IMR-90 (cell line): ENCODE results near the gene OFD1. TPM values are rescaled to one million over a fixed set of nuclear protein-coding genes. Genes with fewer than 3 reads are reported as not detected.

ENCODE experiments used
- ATAC-seq: fragments of 200-7000 bp; cut with Tn5 transposase; 2 replicates; pipeline ENCODE4 v1.9.1; 2020; ENCODE audit warnings: low read depth, mild to moderate bottlenecking, moderate library complexity
- BruUV-seq: library from RNA; stranded (reverse); fragments of 400-500 nt; replicated peaks from 2 replicates; lab custom pipeline; 2021; lab: Mats Ljungman, UMichigan
- CTCF ChIA-PET: fragments of 300-600 bp; formaldehyde crosslinking; extraction: SDS; loops from one replicate; lab custom pipeline; 2021; ENCODE audit warnings: antibody characterized with exemption; lab: Yijun Ruan, JAX
- POLR2A ChIA-PET: fragments of 300-600 bp; sonication (Branson Sonifier 250); formaldehyde crosslinking; loops from one replicate; lab custom pipeline; 2022; ENCODE audit warnings: antibody characterized with exemption; ENCODE audit not compliant: unreplicated experiment; lab: Charles Lee
- DNase-seq: peaks from one replicate; pipeline ENCODE4 v3.0.0; 2013
- H2AFZ ChIP-seq: replicated peaks from 2 replicates; pipeline ENCODE3; 2013; ENCODE audit warnings: low read length, mild to moderate bottlenecking; ENCODE audit not compliant: poor library complexity
- H2AK5ac ChIP-seq: 2 replicates; pipeline ENCODE4 v1.6.1; 2013; ENCODE audit warnings: low read depth, low read length, inconsistent platforms
- H2AK9ac ChIP-seq: replicated peaks from 2 replicates; pipeline ENCODE3; 2013; ENCODE audit warnings: mild to moderate bottlenecking, low read depth, low read length, moderate library complexity; ENCODE audit not compliant: poor library complexity
- H2BK120ac ChIP-seq: 2 replicates; pipeline ENCODE4 v1.6.1; 2013; ENCODE audit warnings: low read depth, low read length, inconsistent platforms
- H2BK15ac ChIP-seq: 3 replicates; pipeline ENCODE4 v1.6.1; 2013; ENCODE audit warnings: low read depth, low read length, inconsistent platforms
- H2BK20ac ChIP-seq: 2 replicates; pipeline ENCODE4 v1.6.1; 2013; ENCODE audit warnings: low read depth, mild to moderate bottlenecking, inconsistent platforms, low read length, moderate library complexity
- H2BK5ac ChIP-seq: 2 replicates; pipeline ENCODE4 v1.6.1; 2013; ENCODE audit warnings: mild to moderate bottlenecking, low read depth, low read length, inconsistent platforms; ENCODE audit not compliant: poor library complexity, severe bottlenecking
- H3K14ac ChIP-seq: replicated peaks from 2 replicates; pipeline ENCODE4 v1.6.1; 2013; ENCODE audit warnings: low read depth, low read length, inconsistent platforms
- H3K18ac ChIP-seq: 2 replicates; pipeline ENCODE4 v1.6.1; 2013; ENCODE audit warnings: low read depth, low read length, control low read depth
- H3K23ac ChIP-seq: 2 replicates; pipeline ENCODE4 v1.6.1; 2013; ENCODE audit warnings: low read depth, low read length, inconsistent platforms
- H3K27ac ChIP-seq: 2 replicates; pipeline ENCODE4 v1.5.1; 2013; ENCODE audit warnings: mild to moderate bottlenecking, control low read depth, low read length; ENCODE audit not compliant: insufficient read depth
- H3K27me3 ChIP-seq: 2 replicates; pipeline ENCODE4 v1.6.1; 2013; ENCODE audit warnings: low read length; ENCODE audit not compliant: control insufficient read depth, insufficient read depth
- H3K36me3 ChIP-seq: 2 replicates; pipeline ENCODE4 v1.6.1; 2013; ENCODE audit warnings: low read length, mixed read lengths; ENCODE audit not compliant: control insufficient read depth, insufficient read depth
- H3K4ac ChIP-seq: 2 replicates; pipeline ENCODE4 v1.6.1; 2013; ENCODE audit warnings: low read depth, low read length, inconsistent platforms
- H3K4me1 ChIP-seq: 2 replicates; pipeline ENCODE4 v1.6.1; 2013; ENCODE audit warnings: low read length, mixed read lengths; ENCODE audit not compliant: control insufficient read depth, insufficient read depth
- H3K4me2 ChIP-seq: 2 replicates; pipeline ENCODE4 v1.6.1; 2013; ENCODE audit warnings: low read depth, mild to moderate bottlenecking, control low read depth, low read length, moderate library complexity
- H3K4me3 ChIP-seq: 2 replicates; pipeline ENCODE4 v1.5.1; 2013; ENCODE audit warnings: low read depth, mild to moderate bottlenecking, control low read depth, low read length, moderate library complexity; ENCODE audit not compliant: insufficient read depth
- H3K56ac ChIP-seq: 2 replicates; pipeline ENCODE4 v1.6.1; 2013; ENCODE audit warnings: low read length, inconsistent platforms; ENCODE audit not compliant: insufficient read depth; ENCODE audit errors: extremely low read depth
- H3K79me1 ChIP-seq, 2 experiments: 2 replicates each; pipeline ENCODE4 v1.6.1; 2013; ENCODE audit warnings: low read length in 2 of 2, inconsistent platforms in 1 of 2, low read depth in 1 of 2
- H3K9ac ChIP-seq: 2 replicates; pipeline ENCODE4 v1.6.1; 2013; ENCODE audit warnings: low read depth, low read length, control low read depth
- H3K9me1 ChIP-seq: 2 replicates; pipeline ENCODE4 v1.6.1; 2013; ENCODE audit warnings: low read length, inconsistent platforms; ENCODE audit not compliant: insufficient read depth
- H3K9me3 ChIP-seq: 2 replicates; pipeline ENCODE4 v1.6.1; 2013; ENCODE audit warnings: low read length; ENCODE audit not compliant: control insufficient read depth, insufficient read depth
- H4K20me1 ChIP-seq: 2 replicates; pipeline ENCODE4 v1.6.1; 2013; ENCODE audit warnings: low read length, inconsistent platforms; ENCODE audit not compliant: insufficient read depth
- H4K5ac ChIP-seq: 2 replicates; pipeline ENCODE4 v1.6.1; 2013; ENCODE audit warnings: mild to moderate bottlenecking, low read depth, low read length, control low read depth
- H4K8ac ChIP-seq, 2 experiments: 2 replicates each; pipeline ENCODE4 v1.6.1; 2013; ENCODE audit warnings: low read depth in 2 of 2, low read length in 2 of 2, control low read depth in 1 of 2, inconsistent platforms in 1 of 2
- H4K91ac ChIP-seq: 2 replicates; pipeline ENCODE4 v1.6.1; 2013; ENCODE audit warnings: low read depth, low read length, inconsistent platforms; ENCODE audit not compliant: insufficient read depth
- BHLHE40 ChIP-seq: fragments of 150-350 bp; IDR thresholded peaks from 2 replicates; pipeline ENCODE4 v1.6.1; 2016; ENCODE audit warnings: mild to moderate bottlenecking, low read depth, low read length
- CEBPB ChIP-seq: IDR thresholded peaks from 2 replicates; pipeline ENCODE4 v1.6.1; 2012; ENCODE audit warnings: low read depth, low read length, improper control_type of control experiment
- CTCF ChIP-seq: conservative IDR thresholded peaks from 2 replicates; pipeline ENCODE4 v1.5.1; 2012; ENCODE audit warnings: mild to moderate bottlenecking, low read depth, low read length, improper control_type of control experiment
- ELK1 ChIP-seq: fragments of 150-350 bp; IDR thresholded peaks from 2 replicates; pipeline ENCODE4 v1.6.1; 2016; ENCODE audit warnings: low read depth, mild to moderate bottlenecking, low read length, moderate library complexity, borderline replicate concordance
- FOS ChIP-seq: fragments of 150-350 bp; IDR thresholded peaks from 2 replicates; pipeline ENCODE4 v1.6.1; 2016; ENCODE audit warnings: low read depth, low read length
- MAFK ChIP-seq: IDR thresholded peaks from 2 replicates; pipeline ENCODE4 v1.6.1; 2012; ENCODE audit warnings: low read depth, low read length, improper control_type of control experiment
- MAZ ChIP-seq: IDR thresholded peaks from 2 replicates; pipeline ENCODE4 v1.6.1; 2012; ENCODE audit warnings: low read depth, mild to moderate bottlenecking, low read length, improper control_type of control experiment, moderate library complexity, borderline replicate concordance
- NFE2L2 ChIP-seq: fragments of 150-350 bp; IDR thresholded peaks from 2 replicates; pipeline ENCODE4 v1.6.1; 2016; ENCODE audit warnings: low read depth, mild to moderate bottlenecking, low read length
- POLR2A ChIP-seq: IDR thresholded peaks from 2 replicates; pipeline ENCODE4 v1.6.1; 2012; ENCODE audit warnings: mild to moderate bottlenecking, low read depth, low read length
- RAD21 ChIP-seq: IDR thresholded peaks from 2 replicates; pipeline ENCODE4 v1.6.1; 2012; ENCODE audit warnings: low read length, improper control_type of control experiment
- RCOR1 ChIP-seq: IDR thresholded peaks from 2 replicates; pipeline ENCODE4 v1.6.1; 2012; ENCODE audit warnings: mild to moderate bottlenecking, low read length, improper control_type of control experiment; ENCODE audit not compliant: insufficient replicate concordance
- SMC3 ChIP-seq: fragments of 150-350 bp; IDR thresholded peaks from 2 replicates; pipeline ENCODE4 v1.6.1; 2016; ENCODE audit warnings: low read depth, mild to moderate bottlenecking, antibody characterized with exemption, low read length, moderate library complexity
- WGBS, 2 experiments: methylation state at CpG; one replicate each; pipeline versions ENCODE4 v1.1.5 to v1.1.7; 2013; ENCODE audit warnings: missing lambda C conversion rate in 2 of 2; ENCODE audit not compliant: insufficient read length in 1 of 2; ENCODE audit errors: extremely low coverage in 2 of 2; 5-methylcytosine and 5-hydroxymethylcytosine counted together
- dilution Hi-C: fragments of 300-500 bp; cut with HindIII; formaldehyde crosslinking; loops from one replicate; pipeline ENCODE4 v1.14.3; 2018; ENCODE audit warnings: low sequenced_read_pairs; ENCODE audit not compliant: unreplicated experiment
- in situ Hi-C: fragments of 300-500 bp; cut with MboI; formaldehyde crosslinking; loops from 3 replicates; pipeline ENCODE4 v1.14.3; 2019; ENCODE audit warnings: low sequenced_read_pairs, inconsistent platforms, mixed read lengths
- intact Hi-C: fragments of 100-400 bp; cut with micrococcal nuclease; formaldehyde crosslinking; loops from 2 replicates; pipeline ENCODE4 v1.10.0; 2022
- polyA plus RNA-seq, 3 experiments: library from polyadenylated mRNA; depleted of rRNA; stranded (reverse); fragments of >200 nt; gene quantifications; 2 replicates each; pipeline ENCODE4 v1.2.3, GENCODE V29; 2012; ENCODE audit warnings: low replicate concordance in 1 of 3
- total RNA-seq: library from RNA; depleted of rRNA; stranded (reverse); fragments of >200 nt; gene quantifications from 2 replicates; pipeline ENCODE4 v1.2.3, GENCODE V29; 2012
- TF ChIP-seq, protein P1 (sequence below): fragments of 150-350 bp; IDR thresholded peaks from 2 replicates; pipeline ENCODE4 v1.6.1; 2017; ENCODE audit warnings: mild to moderate bottlenecking, antibody characterized with exemption, low read length, low read depth

OFD1 gene
- total and polyA plus RNA-seq, 2 of the 4 experiments (the other 2 are of a cell fraction), result 8.4 to 8.6 TPM

DNA sequence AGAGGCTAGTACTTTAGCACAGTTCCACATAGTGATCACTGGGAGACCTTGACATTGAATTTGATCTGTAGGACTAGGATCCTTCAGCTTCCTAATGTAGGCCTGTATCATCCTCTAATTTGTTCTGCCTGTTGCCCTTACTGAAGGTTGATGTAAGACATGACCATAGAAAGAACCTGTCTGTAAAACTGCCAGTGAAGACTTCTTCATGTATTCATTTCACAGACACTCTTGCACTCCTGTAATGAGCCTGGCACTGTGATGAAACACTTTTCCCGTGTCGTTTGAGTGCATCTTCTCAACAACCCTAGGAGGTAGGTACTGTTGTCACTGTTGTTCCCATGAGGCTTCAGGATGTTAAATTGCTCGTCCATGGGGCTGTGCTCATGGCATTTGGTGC, 31.0 kb upstream of the OFD1 start:
- H3K9ac ChIP-seq, result no peak overlapping the region
- intact Hi-C loops, result no loop called here
- CTCF ChIA-PET, result interaction anchor here (0.6 kb wide), 1 partner anchor 332 kb away, joined by 3 read pairs; no protein-coding TSS in a partner anchor

More for the DNA sequence above, 31.0 kb upstream of the OFD1 start:
- DNase-seq (no peak), ATAC-seq (no peak)
- H3K4me2 ChIP-seq, result no peak overlapping the region
- no peak for TF ChIP-seq POLR2A
- TF ChIP-seq FOS, result no peak
- TF ChIP-seq BHLHE40, result no peak
- TF ChIP-seq CEBPB, result no peak
- TF ChIP-seq MAZ, result no peak
- TF ChIP-seq NFE2L2, result no peak
- no peak for TF ChIP-seq CTCF
- no peak for TF ChIP-seq SMC3
- TF ChIP-seq, protein P1, sequence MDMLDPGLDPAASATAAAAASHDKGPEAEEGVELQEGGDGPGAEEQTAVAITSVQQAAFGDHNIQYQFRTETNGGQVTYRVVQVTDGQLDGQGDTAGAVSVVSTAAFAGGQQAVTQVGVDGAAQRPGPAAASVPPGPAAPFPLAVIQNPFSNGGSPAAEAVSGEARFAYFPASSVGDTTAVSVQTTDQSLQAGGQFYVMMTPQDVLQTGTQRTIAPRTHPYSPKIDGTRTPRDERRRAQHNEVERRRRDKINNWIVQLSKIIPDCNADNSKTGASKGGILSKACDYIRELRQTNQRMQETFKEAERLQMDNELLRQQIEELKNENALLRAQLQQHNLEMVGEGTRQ, result no peak
- TF ChIP-seq ELK1, result no peak
- no peak for TF ChIP-seq MAFK
- no peak for TF ChIP-seq RAD21
- no peak for TF ChIP-seq RCOR1
- H2BK15ac ChIP-seq, result no peak overlapping the region
- H2AFZ ChIP-seq, result no peak overlapping the region
- no peak overlapping the region for H3K56ac ChIP-seq
- H4K20me1 ChIP-seq, result peaks cover 47% of the 10 kb centered on the region
- H3K18ac ChIP-seq, result no peak overlapping the region
- peaks cover 15% of the 10 kb centered on the region; the same call in 1 of the 2 replicates for H3K36me3 ChIP-seq
- no peak overlapping the region for H2AK5ac ChIP-seq
- BruUV-seq, result no TSS peak
- POLR2A ChIA-PET, result no interaction called here
- no peak overlapping the region for H2BK5ac ChIP-seq
- no peak overlapping the region for H3K4ac ChIP-seq
- H3K23ac ChIP-seq, result no peak overlapping the region
- dilution Hi-C loops (no loop called here), in situ Hi-C loops (no loop called here)
- no peak overlapping the region for H2BK20ac ChIP-seq
- no peak overlapping the region for H4K91ac ChIP-seq
- no peak overlapping the region for H3K27ac ChIP-seq
- peaks cover 17 to 42% of the 10 kb centered on the region in 2 experiments for H3K79me1 ChIP-seq
- no peak overlapping the region for H4K8ac ChIP-seq
- no peak overlapping the region for H2BK120ac ChIP-seq
- no peak overlapping the region for H2AK9ac ChIP-seq
- no peaks in the 10 kb centered on the region for H3K9me3 ChIP-seq
- no peak overlapping the region for H4K5ac ChIP-seq
- no peak overlapping the region for H3K14ac ChIP-seq
- no CpG with 5 or more reads among the region's 3 CpGs for WGBS, 2 experiments
- H3K9me1 ChIP-seq, result peaks cover 7% of the 10 kb centered on the region
- H3K27me3 ChIP-seq, result no peaks in the 10 kb centered on the region
- peaks cover 7% of the 10 kb centered on the region for H3K4me1 ChIP-seq
- H3K4me3 ChIP-seq, result no peak overlapping the region
